ENCODE measurements around the gene ROR1.

ROR1 gene

GRCh38 chr1:64129701-64130100 is 355.9 kb downstream of the ROR1 start:
- Histone ChIP-seq H3K36me3 (ENCODE audit: control insufficient read depth, low read depth, low read length) (no peaks in the 10 kb centered on the region), H3K4me3 (ENCODE audit: low read length) (no peak overlapping the region), H3K9me3 (ENCODE audit: control insufficient read depth, low read depth, low read length) (no peaks in the 10 kb centered on the region), H3K27me3 (ENCODE audit: control insufficient read depth, insufficient read depth, low read length) (no peaks in the 10 kb centered on the region), H3K4me1 (ENCODE audit: control insufficient read depth, low read depth, low read length) (peaks cover 7% of the 10 kb centered on the region), H3K9ac (ENCODE audit: low read length) (no peak overlapping the region), H3K27ac (ENCODE audit: low read length) (no peak overlapping the region)

GRCh38 chr1:64131155-64131554 is 357.3 kb downstream of the ROR1 start:
- peaks cover 7% of the 10 kb centered on the region for H3K4me1 ChIP-seq (ENCODE audit: control insufficient read depth, low read depth, low read length)
- no peaks in the 10 kb centered on the region for H3K9me3 ChIP-seq (ENCODE audit: control insufficient read depth, low read depth, low read length)
- no peaks in the 10 kb centered on the region for H3K36me3 ChIP-seq (ENCODE audit: control insufficient read depth, low read depth, low read length)
- no peak overlapping the region for H3K9ac ChIP-seq (ENCODE audit: low read length)
- no peak overlapping the region for H3K4me3 ChIP-seq (ENCODE audit: low read length)
- H3K27ac ChIP-seq (ENCODE audit: low read length) = no peak overlapping the region
- H3K27me3 ChIP-seq (ENCODE audit: control insufficient read depth, insufficient read depth, low read length) = no peaks in the 10 kb centered on the region

- no peak overlapping the region for H3K4me3 ChIP-seq (ENCODE audit: low read length)
- no peaks in the 10 kb centered on the region for H3K9me3 ChIP-seq (ENCODE audit: control insufficient read depth, low read depth, low read length)
- H3K36me3 ChIP-seq (ENCODE audit: control insufficient read depth, low read depth, low read length) = peaks cover 7% of the 10 kb centered on the region
- no peaks in the 10 kb centered on the region for H3K27me3 ChIP-seq (ENCODE audit: control insufficient read depth, insufficient read depth, low read length)
- H3K4me1 ChIP-seq (ENCODE audit: control insufficient read depth, low read depth, low read length) = peaks cover 7% of the 10 kb centered on the region
- no peak overlapping the region for H3K27ac ChIP-seq (ENCODE audit: low read length)
- no peak overlapping the region for H3K9ac ChIP-seq (ENCODE audit: low read length)
These were observed 359.2 kb downstream of the ROR1 start for GRCh38 chr1:64133036-64133435.

GRCh38 chr1:64135462-64136223 is 361.8 kb downstream of the ROR1 start:
- no peak overlapping the region for H3K27ac ChIP-seq (ENCODE audit: low read length)
- no peaks in the 10 kb centered on the region for H3K9me3 ChIP-seq (ENCODE audit: control insufficient read depth, low read depth, low read length)
- H3K9ac ChIP-seq (ENCODE audit: low read length) = no peak overlapping the region
- no peaks in the 10 kb centered on the region for H3K27me3 ChIP-seq (ENCODE audit: control insufficient read depth, insufficient read depth, low read length)
- H3K36me3 ChIP-seq (ENCODE audit: control insufficient read depth, low read depth, low read length) = peaks cover 17% of the 10 kb centered on the region
- H3K4me1 ChIP-seq (ENCODE audit: control insufficient read depth, low read depth, low read length) = peaks cover 7% of the 10 kb centered on the region
- H3K4me3 ChIP-seq (ENCODE audit: low read length) = no peak overlapping the region

- Histone ChIP-seq H3K4me1 (ENCODE audit: control insufficient read depth, low read depth, low read length) (peaks cover under 1% of the 10 kb centered on the region), H3K4me3 (ENCODE audit: low read length) (no peak overlapping the region), H3K9me3 (ENCODE audit: control insufficient read depth, low read depth, low read length) (no peaks in the 10 kb centered on the region), H3K9ac (ENCODE audit: low read length) (no peak overlapping the region), H3K27ac (ENCODE audit: low read length) (no peak overlapping the region), H3K27me3 (ENCODE audit: control insufficient read depth, insufficient read depth, low read length) (no peaks in the 10 kb centered on the region), H3K36me3 (ENCODE audit: control insufficient read depth, low read depth, low read length) (peaks cover 22% of the 10 kb centered on the region)
These were observed 362.5 kb downstream of the ROR1 start for GRCh38 chr1:64136296-64136695.

- Histone ChIP-seq H3K9ac (ENCODE audit: low read length) (no peak overlapping the region), H3K4me1 (ENCODE audit: control insufficient read depth, low read depth, low read length) (no peaks in the 10 kb centered on the region), H3K36me3 (ENCODE audit: control insufficient read depth, low read depth, low read length) (peaks cover 26% of the 10 kb centered on the region), H3K27ac (ENCODE audit: low read length) (no peak overlapping the region), H3K9me3 (ENCODE audit: control insufficient read depth, low read depth, low read length) (no peaks in the 10 kb centered on the region), H3K27me3 (ENCODE audit: control insufficient read depth, insufficient read depth, low read length) (no peaks in the 10 kb centered on the region), H3K4me3 (ENCODE audit: low read length) (no peak overlapping the region)
These were observed 363.1 kb downstream of the ROR1 start for GRCh38 chr1:64136752-64137411.

- Histone ChIP-seq H3K27me3 (ENCODE audit: control insufficient read depth, insufficient read depth, low read length) (no peaks in the 10 kb centered on the region), H3K9ac (ENCODE audit: low read length) (no peak overlapping the region), H3K27ac (ENCODE audit: low read length) (no peak overlapping the region), H3K4me3 (ENCODE audit: low read length) (no peak overlapping the region), H3K9me3 (ENCODE audit: control insufficient read depth, low read depth, low read length) (no peaks in the 10 kb centered on the region), H3K36me3 (ENCODE audit: control insufficient read depth, low read depth, low read length) (peaks cover 29% of the 10 kb centered on the region), H3K4me1 (ENCODE audit: control insufficient read depth, low read depth, low read length) (no peaks in the 10 kb centered on the region)
These were observed 363.6 kb downstream of the ROR1 start for GRCh38 chr1:64137412-64137803.

GRCh38 chr1:64139877-64140276 is 366.1 kb downstream of the ROR1 start:
- Histone ChIP-seq H3K9ac (ENCODE audit: low read length) (no peak overlapping the region), H3K4me3 (ENCODE audit: low read length) (no peak overlapping the region), H3K36me3 (ENCODE audit: control insufficient read depth, low read depth, low read length) (peaks cover 40% of the 10 kb centered on the region), H3K4me1 (ENCODE audit: control insufficient read depth, low read depth, low read length) (no peaks in the 10 kb centered on the region), H3K27me3 (ENCODE audit: control insufficient read depth, insufficient read depth, low read length) (no peaks in the 10 kb centered on the region), H3K27ac (ENCODE audit: low read length) (no peak overlapping the region), H3K9me3 (ENCODE audit: control insufficient read depth, low read depth, low read length) (no peaks in the 10 kb centered on the region)

- H3K9ac ChIP-seq (ENCODE audit: low read length) = no peak overlapping the region
- no peaks in the 10 kb centered on the region for H3K4me1 ChIP-seq (ENCODE audit: control insufficient read depth, low read depth, low read length)
- no peak overlapping the region for H3K27ac ChIP-seq (ENCODE audit: low read length)
- peaks cover 40% of the 10 kb centered on the region for H3K36me3 ChIP-seq (ENCODE audit: control insufficient read depth, low read depth, low read length)
- H3K27me3 ChIP-seq (ENCODE audit: control insufficient read depth, insufficient read depth, low read length) = no peaks in the 10 kb centered on the region
- no peaks in the 10 kb centered on the region for H3K9me3 ChIP-seq (ENCODE audit: control insufficient read depth, low read depth, low read length)
- H3K4me3 ChIP-seq (ENCODE audit: low read length) = no peak overlapping the region
These were observed 366.8 kb downstream of the ROR1 start for GRCh38 chr1:64140596-64140995.

GRCh38 chr1:64147045-64147724 is 373.4 kb downstream of the ROR1 start:
- no peak overlapping the region for H3K9ac ChIP-seq (ENCODE audit: low read length)
- H3K36me3 ChIP-seq (ENCODE audit: control insufficient read depth, low read depth, low read length) = peaks cover 13% of the 10 kb centered on the region
- no peak overlapping the region for H3K27ac ChIP-seq (ENCODE audit: low read length)
- H3K4me3 ChIP-seq (ENCODE audit: low read length) = no peak overlapping the region
- peaks cover 19% of the 10 kb centered on the region for H3K4me1 ChIP-seq (ENCODE audit: control insufficient read depth, low read depth, low read length)
- H3K27me3 ChIP-seq (ENCODE audit: control insufficient read depth, insufficient read depth, low read length) = no peaks in the 10 kb centered on the region
- H3K9me3 ChIP-seq (ENCODE audit: control insufficient read depth, low read depth, low read length) = no peaks in the 10 kb centered on the region

- H3K4me3 ChIP-seq (ENCODE audit: low read length) = no peak overlapping the region
- H3K9ac ChIP-seq (ENCODE audit: low read length) = no peak overlapping the region
- no peaks in the 10 kb centered on the region for H3K27me3 ChIP-seq (ENCODE audit: control insufficient read depth, insufficient read depth, low read length)
- no peaks in the 10 kb centered on the region for H3K9me3 ChIP-seq (ENCODE audit: control insufficient read depth, low read depth, low read length)
- peaks cover 7% of the 10 kb centered on the region for H3K36me3 ChIP-seq (ENCODE audit: control insufficient read depth, low read depth, low read length)
- H3K27ac ChIP-seq (ENCODE audit: low read length) = no peak overlapping the region
- peaks cover 19% of the 10 kb centered on the region for H3K4me1 ChIP-seq (ENCODE audit: control insufficient read depth, low read depth, low read length)
These were observed 373.9 kb downstream of the ROR1 start for GRCh38 chr1:64147759-64148158.

All from iPS-18a (cell line).